HepG2 (cell line): ENCODE data around the gene CSNK1G1. TPM values are rescaled to one million over a fixed set of nuclear protein-coding genes. Genes with fewer than 3 reads are reported as not detected.

Source experiments
- ELF4 ChIP-seq: sonication (generic); formaldehyde crosslinking; IDR thresholded peaks from 2 replicates; pipeline ENCODE4 v1.5.0; 2020; ENCODE audit warnings: missing genetic modification reagents, mild to moderate bottlenecking, moderate library complexity, borderline replicate concordance
- GLI4 ChIP-seq: sonication (generic); formaldehyde crosslinking; IDR thresholded peaks from 2 replicates; pipeline ENCODE4 v1.5.1; 2020; ENCODE audit warnings: missing genetic modification reagents, mild to moderate bottlenecking, moderate library complexity, borderline replicate concordance
- GZF1 ChIP-seq: sonication (generic); formaldehyde crosslinking; IDR thresholded peaks from 2 replicates; pipeline ENCODE4 v1.5.1; 2020; ENCODE audit warnings: mild to moderate bottlenecking, missing genetic modification reagents
- HDAC6 ChIP-seq: fragments of 200-600 bp; sonication (generic); IDR thresholded peaks from 2 replicates; pipeline ENCODE4 v1.7.0; 2017; ENCODE audit warnings: mild to moderate bottlenecking, antibody characterized with exemption, low read length, low read depth
- MZF1 ChIP-seq: sonication (generic); formaldehyde crosslinking; IDR thresholded peaks from 2 replicates; pipeline ENCODE4 v1.8.1; 2023; ENCODE audit warnings: mild to moderate bottlenecking, missing genetic modification reagents, borderline replicate concordance
- NCOA1 ChIP-seq: sonication (generic); formaldehyde crosslinking; IDR thresholded peaks from 2 replicates; pipeline ENCODE4 v1.9.0; 2021; ENCODE audit warnings: missing genetic modification reagents
- NFATC3 ChIP-seq: sonication (generic); formaldehyde crosslinking; IDR thresholded peaks from 2 replicates; pipeline ENCODE4 v1.5.1; 2020; ENCODE audit warnings: mild to moderate bottlenecking, missing genetic modification reagents
- PHB2 ChIP-seq: fragments of 450-650 bp; IDR thresholded peaks from 2 replicates; pipeline ENCODE4 v1.6.1; 2018; ENCODE audit not compliant: partially characterized antibody
- RXRB ChIP-seq: IDR thresholded peaks from 2 replicates; pipeline ENCODE4 v1.6.1; 2016; ENCODE audit warnings: borderline replicate concordance, missing genetic modification reagents, missing compliant biosample characterization
- SP1 ChIP-seq, 2 experiments: fragments of 450-650 bp in 1 of 2; sonication (generic) in 1 of 2; formaldehyde crosslinking in 1 of 2; IDR thresholded peaks; 2 replicates each; pipeline versions ENCODE4 v1.4.0 to v1.6.1; 2016 to 2020; ENCODE audit warnings: missing genetic modification reagents in 1 of 2
- SP4 ChIP-seq: sonication (generic); formaldehyde crosslinking; IDR thresholded peaks from 2 replicates; pipeline ENCODE4 v1.8.1; 2023; ENCODE audit warnings: mild to moderate bottlenecking, missing genetic modification reagents
- SP5 ChIP-seq: IDR thresholded peaks from 2 replicates; pipeline ENCODE4 v1.6.1; 2016; ENCODE audit warnings: low read depth, borderline replicate concordance
- U2AF1 ChIP-seq: fragments of 200-400 bp; formaldehyde crosslinking; optimal IDR thresholded peaks from 2 replicates; pipeline ENCODE3; 2017; ENCODE audit warnings: mild to moderate bottlenecking, low read depth, low read length
- ZFP37 ChIP-seq: sonication (generic); formaldehyde crosslinking; IDR thresholded peaks from 2 replicates; pipeline ENCODE4 v1.4.0; 2020; ENCODE audit warnings: missing genetic modification reagents, borderline replicate concordance
- ZMYM4 ChIP-seq: sonication (generic); formaldehyde crosslinking; IDR thresholded peaks from 2 replicates; pipeline ENCODE4 v1.8.1; 2023; ENCODE audit warnings: mild to moderate bottlenecking, missing genetic modification reagents
- ZNF180 ChIP-seq: sonication (generic); formaldehyde crosslinking; IDR thresholded peaks from 2 replicates; pipeline ENCODE4 v1.4.0; 2020; ENCODE audit warnings: low read depth, missing genetic modification reagents, borderline replicate concordance
- ZNF232 ChIP-seq: sonication (generic); formaldehyde crosslinking; IDR thresholded peaks from 2 replicates; pipeline ENCODE4 v1.4.0; 2020; ENCODE audit warnings: missing genetic modification reagents, borderline replicate concordance
- ZNF382 ChIP-seq: sonication (generic); formaldehyde crosslinking; IDR thresholded peaks from 2 replicates; pipeline ENCODE4 v1.5.0; 2020; ENCODE audit warnings: missing genetic modification reagents, mild to moderate bottlenecking, borderline replicate concordance
- ZNF430 ChIP-seq: sonication (generic); formaldehyde crosslinking; IDR thresholded peaks from 2 replicates; pipeline ENCODE4 v1.9.0; 2021; ENCODE audit warnings: mild to moderate bottlenecking, missing genetic modification reagents
- ZSCAN22 ChIP-seq: sonication (generic); formaldehyde crosslinking; IDR thresholded peaks from 2 replicates; pipeline ENCODE4 v1.4.0; 2020; ENCODE audit warnings: mild to moderate bottlenecking, missing genetic modification reagents
- polyA plus RNA-seq, 8 experiments: library from polyadenylated mRNA; depleted of rRNA in 3 of 8; stranded (reverse) in 7 of 8; unstranded in 1 of 8; fragments of >200 nt; fragmentation: Illumina TruSeq in 4 of 8; extraction: Trizol in 4 of 8; gene quantifications; 2 replicates each; pipeline versions ENCODE4 v1.2.1 to v1.2.3, GENCODE V29; 2011 to 2016; ENCODE audit warnings: low read depth in 4 of 8, missing spikeins in 1 of 8, mixed read lengths in 1 of 8; ENCODE audit not compliant: insufficient read depth in 1 of 8
- total RNA-seq, 5 experiments: library from RNA; depleted of rRNA; stranded (reverse); fragments of >200 nt; fragmentation: Illumina TruSeq; extraction: Trizol; gene quantifications; 2 replicates each; pipeline ENCODE4 v1.2.3, GENCODE V29; 2016; ENCODE audit warnings: low read depth in 1 of 5
- TF ChIP-seq, protein P1 (sequence below): sonication (generic); formaldehyde crosslinking; IDR thresholded peaks from 2 replicates; pipeline ENCODE4 v1.4.0; 2020; ENCODE audit warnings: missing genetic modification reagents
- TF ChIP-seq, protein P2 (sequence below): sonication (generic); formaldehyde crosslinking; IDR thresholded peaks from 2 replicates; pipeline ENCODE4 v1.5.0; 2020; ENCODE audit warnings: missing genetic modification reagents, mild to moderate bottlenecking, borderline replicate concordance
- TF ChIP-seq, protein P3 (sequence below): fragments of 450-650 bp; IDR thresholded peaks from 2 replicates; pipeline ENCODE4 v1.6.1; 2016
- TF ChIP-seq, protein P4 (sequence below): sonication (generic); formaldehyde crosslinking; IDR thresholded peaks from 2 replicates; pipeline ENCODE4 v1.5.1; 2020; ENCODE audit warnings: mild to moderate bottlenecking, missing genetic modification reagents, borderline replicate concordance

The CSNK1G1 gene
- total and polyA plus RNA-seq, 2 of the 13 experiments (the other 11 are each of a cell fraction or from before 2014, with no cell fraction given), result 8.5 to 12.6 TPM

DNA sequence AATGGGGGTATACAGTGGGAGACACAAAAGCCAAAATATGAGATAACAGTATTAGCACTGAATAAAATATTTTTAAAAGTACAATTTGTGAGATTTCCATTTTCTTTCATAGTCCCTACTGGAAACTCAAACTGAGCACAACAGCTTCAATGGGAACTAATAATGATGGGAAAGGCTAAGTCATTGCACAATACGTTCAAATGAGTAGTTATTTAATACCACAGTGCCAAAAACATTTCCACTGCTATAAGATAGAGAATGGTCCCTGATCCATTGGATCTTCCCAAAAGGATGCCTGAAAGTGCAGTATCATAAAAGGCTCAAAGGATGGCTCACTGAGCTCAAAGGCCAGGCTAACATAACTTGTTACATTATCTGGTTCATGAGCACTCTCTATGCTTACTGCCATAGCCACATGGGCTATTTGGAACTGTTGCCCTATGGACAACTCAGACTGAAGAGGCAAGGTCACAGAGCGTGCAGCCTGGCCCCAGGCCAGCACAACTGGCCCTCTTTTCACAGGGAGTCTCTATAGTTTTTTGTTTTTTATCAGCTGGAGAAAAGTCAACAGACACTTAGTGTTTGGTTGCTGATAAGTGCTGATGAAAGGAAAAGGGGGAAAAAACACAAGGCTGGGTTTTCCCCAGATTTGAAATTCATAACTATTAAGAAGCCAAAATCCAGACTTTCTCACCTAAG, 139.1 kb downstream of the CSNK1G1 start (continued):
- TF ChIP-seq ZNF180 (CRISPR knock-in tag), result no peak
- no peak for TF ChIP-seq GLI4
- TF ChIP-seq U2AF1, result no peak
- TF ChIP-seq NFATC3, result no peak
- peak; percentile 88 for TF ChIP-seq ZMYM4
- TF ChIP-seq, protein P1, sequence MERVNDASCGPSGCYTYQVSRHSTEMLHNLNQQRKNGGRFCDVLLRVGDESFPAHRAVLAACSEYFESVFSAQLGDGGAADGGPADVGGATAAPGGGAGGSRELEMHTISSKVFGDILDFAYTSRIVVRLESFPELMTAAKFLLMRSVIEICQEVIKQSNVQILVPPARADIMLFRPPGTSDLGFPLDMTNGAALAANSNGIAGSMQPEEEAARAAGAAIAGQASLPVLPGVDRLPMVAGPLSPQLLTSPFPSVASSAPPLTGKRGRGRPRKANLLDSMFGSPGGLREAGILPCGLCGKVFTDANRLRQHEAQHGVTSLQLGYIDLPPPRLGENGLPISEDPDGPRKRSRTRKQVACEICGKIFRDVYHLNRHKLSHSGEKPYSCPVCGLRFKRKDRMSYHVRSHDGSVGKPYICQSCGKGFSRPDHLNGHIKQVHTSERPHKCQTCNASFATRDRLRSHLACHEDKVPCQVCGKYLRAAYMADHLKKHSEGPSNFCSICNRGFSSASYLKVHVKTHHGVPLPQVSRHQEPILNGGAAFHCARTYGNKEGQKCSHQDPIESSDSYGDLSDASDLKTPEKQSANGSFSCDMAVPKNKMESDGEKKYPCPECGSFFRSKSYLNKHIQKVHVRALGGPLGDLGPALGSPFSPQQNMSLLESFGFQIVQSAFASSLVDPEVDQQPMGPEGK (CRISPR knock-in tag), result peak; percentile 34; the same call in 1 of the 2 replicates
- no peak for TF ChIP-seq ZNF232
- 0 out of 2 replicates have a peak, but pooled peaks have one; percentile 17 for TF ChIP-seq SP4 (CRISPR knock-in tag)
- TF ChIP-seq HDAC6, result no peak
- TF ChIP-seq SP1 (IDR thresholded peaks at IDR 0.05), result no peak
- TF ChIP-seq SP1 (CRISPR knock-in tag; IDR thresholded peaks at IDR 0.05), result no peak
- TF ChIP-seq RXRB (CRISPR knock-in tag), result peak; percentile 91
- no peak for TF ChIP-seq ZNF382
- peak; percentile 14; the same call in 1 of the 2 replicates for TF ChIP-seq SP5 (CRISPR knock-in tag)
- no peak for TF ChIP-seq ZSCAN22
- TF ChIP-seq ZFP37 (CRISPR knock-in tag), result no peak
- TF ChIP-seq NCOA1 (CRISPR knock-in tag), result no peak
- TF ChIP-seq, protein P2, sequence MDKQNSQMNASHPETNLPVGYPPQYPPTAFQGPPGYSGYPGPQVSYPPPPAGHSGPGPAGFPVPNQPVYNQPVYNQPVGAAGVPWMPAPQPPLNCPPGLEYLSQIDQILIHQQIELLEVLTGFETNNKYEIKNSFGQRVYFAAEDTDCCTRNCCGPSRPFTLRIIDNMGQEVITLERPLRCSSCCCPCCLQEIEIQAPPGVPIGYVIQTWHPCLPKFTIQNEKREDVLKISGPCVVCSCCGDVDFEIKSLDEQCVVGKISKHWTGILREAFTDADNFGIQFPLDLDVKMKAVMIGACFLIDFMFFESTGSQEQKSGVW (CRISPR knock-in tag), result no peak
- TF ChIP-seq GZF1 (CRISPR knock-in tag), result no peak
- TF ChIP-seq, protein P3, sequence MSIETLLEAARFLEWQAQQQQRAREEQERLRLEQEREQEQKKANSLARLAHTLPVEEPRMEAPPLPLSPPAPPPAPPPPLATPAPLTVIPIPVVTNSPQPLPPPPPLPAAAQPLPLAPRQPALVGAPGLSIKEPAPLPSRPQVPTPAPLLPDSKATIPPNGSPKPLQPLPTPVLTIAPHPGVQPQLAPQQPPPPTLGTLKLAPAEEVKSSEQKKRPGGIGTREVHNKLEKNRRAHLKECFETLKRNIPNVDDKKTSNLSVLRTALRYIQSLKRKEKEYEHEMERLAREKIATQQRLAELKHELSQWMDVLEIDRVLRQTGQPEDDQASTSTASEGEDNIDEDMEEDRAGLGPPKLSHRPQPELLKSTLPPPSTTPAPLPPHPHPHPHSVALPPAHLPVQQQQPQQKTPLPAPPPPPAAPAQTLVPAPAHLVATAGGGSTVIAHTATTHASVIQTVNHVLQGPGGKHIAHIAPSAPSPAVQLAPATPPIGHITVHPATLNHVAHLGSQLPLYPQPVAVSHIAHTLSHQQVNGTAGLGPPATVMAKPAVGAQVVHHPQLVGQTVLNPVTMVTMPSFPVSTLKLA, result peak; percentile 73
- TF ChIP-seq MZF1 (CRISPR knock-in tag), result no peak
- no peak for TF ChIP-seq PHB2
- TF ChIP-seq, protein P4, sequence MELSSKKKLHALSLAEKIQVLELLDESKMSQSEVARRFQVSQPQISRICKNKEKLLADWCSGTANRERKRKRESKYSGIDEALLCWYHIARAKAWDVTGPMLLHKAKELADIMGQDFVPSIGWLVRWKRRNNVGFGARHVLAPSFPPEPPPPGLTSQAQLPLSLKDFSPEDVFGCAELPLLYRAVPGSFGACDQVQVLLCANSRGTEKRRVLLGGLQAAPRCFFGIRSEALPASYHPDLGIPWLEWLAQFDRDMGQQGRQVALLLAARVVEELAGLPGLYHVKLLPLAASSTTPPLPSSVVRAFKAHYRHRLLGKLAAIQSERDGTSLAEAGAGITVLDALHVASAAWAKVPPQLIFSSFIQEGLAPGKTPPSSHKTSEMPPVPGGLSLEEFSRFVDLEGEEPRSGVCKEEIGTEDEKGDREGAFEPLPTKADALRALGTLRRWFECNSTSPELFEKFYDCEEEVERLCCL (CRISPR knock-in tag), result no peak
- TF ChIP-seq ELF4 (CRISPR knock-in tag), result no peak
- TF ChIP-seq ZNF430 (CRISPR knock-in tag), result 0 out of 2 replicates have a peak, but pooled peaks have one; percentile 48
